Colonic mucosa (tissue), 4 donors: ENCODE measurements around the gene PPIP5K2. TPM values are rescaled to one million over a fixed set of nuclear protein-coding genes. Genes with fewer than 3 reads are reported as not detected.

Experiments
- DNase-seq: peaks from one replicate; pipeline ENCODE4 v3.0.0-alpha.2; 2020
- H3K27ac ChIP-seq: fragments of 200-600 bp; one replicate; pipeline ENCODE4 v1.8.0; 2021
- H3K27me3 ChIP-seq: fragments of 200-600 bp; one replicate; pipeline ENCODE4 v1.8.0; 2021
- H3K36me3 ChIP-seq: fragments of 200-600 bp; one replicate; pipeline ENCODE4 v1.8.0; 2021
- H3K4me1 ChIP-seq: fragments of 200-600 bp; one replicate; pipeline ENCODE4 v1.8.0; 2021; ENCODE audit warnings: mild to moderate bottlenecking
- H3K4me3 ChIP-seq: fragments of 200-600 bp; one replicate; pipeline ENCODE4 v1.8.0; 2021
- H3K9ac ChIP-seq, 2 donors: one replicate each; pipeline ENCODE4 v1.7.0; 2013; ENCODE audit warnings: control low read depth in 2 of 2, low read depth in 2 of 2, low read length in 2 of 2
- H3K9me3 ChIP-seq: fragments of 200-600 bp; one replicate; pipeline ENCODE4 v1.8.0; 2021
- CTCF ChIP-seq: fragments of 200-600 bp; IDR thresholded peaks from one replicate; pipeline ENCODE4 v1.8.0; 2022; ENCODE audit warnings: antibody characterized with exemption, mild to moderate bottlenecking
- intact Hi-C: fragments of 100-400 bp; cut with DNase I; formaldehyde crosslinking; loops from one replicate; pipeline ENCODE4 v1.14.1; 2022
- total RNA-seq, 2 donors: library from RNA; stranded (reverse); fragmentation: NEBNext Ultra II Directional in 1 of 2; extraction: Animal tissue kit (Norgen Biotek cat#: 25700) in 1 of 2; gene quantifications; one replicate each; pipeline ENCODE4 v1.2.1, GENCODE V29; 2021
- donor health status: healthy.
- donor health status: DM: no; HTN: no; CAD: no.
- donor health status: DM: no; HTN: no; CAD: no.

The PPIP5K2 gene
- total RNA-seq, 2 donors from 2014 or later, result 58.7 to 79.3 TPM

GRCh38 chr5:103089272-103089671 lies 30.8 kb upstream of the PPIP5K2 start:
- intact Hi-C loops, result no loop called here
- H3K27ac ChIP-seq, result no peak overlapping the region
- no peak overlapping the region for H3K4me3 ChIP-seq
- no peaks in the 10 kb centered on the region for H3K36me3 ChIP-seq
- no peak overlapping the region for H3K9ac ChIP-seq
- TF ChIP-seq CTCF, result no peak
- H3K9me3 ChIP-seq, result no peaks in the 10 kb centered on the region
- DNase-seq, result no peak
- no peaks in the 10 kb centered on the region for H3K27me3 ChIP-seq
- no peaks in the 10 kb centered on the region for H3K4me1 ChIP-seq

GRCh38 chr5:103090791-103091190 lies 29.3 kb upstream of the PPIP5K2 start:
- DNase-seq, result no peak
- H3K36me3 ChIP-seq, result no peaks in the 10 kb centered on the region
- intact Hi-C loops, result no loop called here

GRCh38 chr5:103092676-103093075 lies 27.4 kb upstream of the PPIP5K2 start:
- Histone ChIP-seq H3K36me3 (no peaks in the 10 kb centered on the region), H3K27ac (no peak overlapping the region), H3K4me3 (no peak overlapping the region), H3K9ac (no peak overlapping the region), H3K9me3 (no peaks in the 10 kb centered on the region), H3K27me3 (no peaks in the 10 kb centered on the region), H3K4me1 (no peaks in the 10 kb centered on the region)
- no peak for TF ChIP-seq CTCF
- intact Hi-C loops, result no loop called here
- no peak for DNase-seq

More at GRCh38 chr5:103090791-103091190, 29.3 kb upstream of the PPIP5K2 start:
- TF ChIP-seq CTCF, result no peak
- Histone ChIP-seq H3K9ac (no peak overlapping the region), H3K27ac (no peak overlapping the region), H3K9me3 (no peaks in the 10 kb centered on the region), H3K4me1 (no peaks in the 10 kb centered on the region), H3K4me3 (no peak overlapping the region), H3K27me3 (no peaks in the 10 kb centered on the region)

GRCh38 chr5:103093727-103094126 lies 26.4 kb upstream of the PPIP5K2 start:
- Histone ChIP-seq H3K4me1 (no peaks in the 10 kb centered on the region), H3K36me3 (no peaks in the 10 kb centered on the region), H3K27ac (no peak overlapping the region), H3K9me3 (no peaks in the 10 kb centered on the region), H3K9ac (no peak overlapping the region), H3K4me3 (no peak overlapping the region), H3K27me3 (no peaks in the 10 kb centered on the region)
- TF ChIP-seq CTCF, result no peak
- intact Hi-C loops, result no loop called here
- DNase-seq, result no peak

- H3K9ac ChIP-seq, result no peak overlapping the region
- no peak overlapping the region for H3K27ac ChIP-seq
- H3K4me3 ChIP-seq, result no peak overlapping the region
- no peaks in the 10 kb centered on the region for H3K4me1 ChIP-seq
- no peaks in the 10 kb centered on the region for H3K9me3 ChIP-seq
- DNase-seq, result no peak
- H3K27me3 ChIP-seq, result no peaks in the 10 kb centered on the region
- no peak for TF ChIP-seq CTCF
- intact Hi-C loops, result no loop called here
- H3K36me3 ChIP-seq, result no peaks in the 10 kb centered on the region
Observed at GRCh38 chr5:103094737-103095136, 25.4 kb upstream of the PPIP5K2 start.

- Histone ChIP-seq H3K27me3 (no peaks in the 10 kb centered on the region), H3K27ac (no peak overlapping the region), H3K4me1 (no peaks in the 10 kb centered on the region), H3K4me3 (no peak overlapping the region), H3K36me3 (no peaks in the 10 kb centered on the region), H3K9me3 (no peaks in the 10 kb centered on the region), H3K9ac (no peak overlapping the region)
- no peak for DNase-seq
- intact Hi-C loops, result no loop called here
- no peak for TF ChIP-seq CTCF
Observed at GRCh38 chr5:103098993-103099392, 21.1 kb upstream of the PPIP5K2 start.
